Kidney capillary endothelial cell (primary cell): ENCODE measurements around the gene GDPD4.

Experiments
- DNase-seq: peaks from one replicate; pipeline ENCODE4 v3.0.0-alpha.2; 2018; ENCODE audit warnings: low spot score

GDPD4 gene

GRCh38 chr11:77236901-77237300 lies 64.6 kb downstream of the GDPD4 start:
- DNase-seq, result no peak

GRCh38 chr11:77233011-77233410 lies 68.5 kb downstream of the GDPD4 start:
- DNase-seq, result no peak

- DNase-seq, result no peak
These were observed 69.2 kb downstream of the GDPD4 start for GRCh38 chr11:77232242-77232641.

- DNase-seq, result no peak
These were observed 69.7 kb downstream of the GDPD4 start for GRCh38 chr11:77231800-77232199.

GRCh38 chr11:77230878-77231605 lies 70.4 kb downstream of the GDPD4 start:
- DNase-seq, result no peak

- no peak for DNase-seq
These were observed 77.7 kb downstream of the GDPD4 start for GRCh38 chr11:77223797-77224196.

- DNase-seq, result no peak
These were observed 84.3 kb downstream of the GDPD4 start for GRCh38 chr11:77217156-77217555.

GRCh38 chr11:77215106-77215505 lies 86.4 kb downstream of the GDPD4 start:
- DNase-seq, result no peak

- no peak for DNase-seq
These were observed 86.9 kb downstream of the GDPD4 start for GRCh38 chr11:77214557-77214956.

GRCh38 chr11:77213589-77214428 lies 87.7 kb downstream of the GDPD4 start:
- DNase-seq, result no peak

GRCh38 chr11:77213029-77213579 lies 88.4 kb downstream of the GDPD4 start:
- no peak for DNase-seq

- no peak for DNase-seq
These were observed 89.0 kb downstream of the GDPD4 start for GRCh38 chr11:77212314-77213007.

GRCh38 chr11:77211594-77212251 lies 89.8 kb downstream of the GDPD4 start:
- no peak for DNase-seq

- no peak for DNase-seq
These were observed 90.4 kb downstream of the GDPD4 start for GRCh38 chr11:77211040-77211451.

- DNase-seq, result no peak
These were observed 91.8 kb downstream of the GDPD4 start for GRCh38 chr11:77209663-77210062.

- DNase-seq, result no peak
These were observed 93.0 kb downstream of the GDPD4 start for GRCh38 chr11:77208535-77208934.

- no peak for DNase-seq
These were observed 93.7 kb downstream of the GDPD4 start for GRCh38 chr11:77207618-77208313.

- no peak for DNase-seq
These were observed 94.4 kb downstream of the GDPD4 start for GRCh38 chr11:77207019-77207485.

- no peak for DNase-seq
These were observed 95.0 kb downstream of the GDPD4 start for GRCh38 chr11:77206264-77207018.

GRCh38 chr11:77205467-77206263 lies 95.8 kb downstream of the GDPD4 start:
- no peak for DNase-seq
